ENCODE data around the gene OR11L1.

OR11L1 gene

DNA sequence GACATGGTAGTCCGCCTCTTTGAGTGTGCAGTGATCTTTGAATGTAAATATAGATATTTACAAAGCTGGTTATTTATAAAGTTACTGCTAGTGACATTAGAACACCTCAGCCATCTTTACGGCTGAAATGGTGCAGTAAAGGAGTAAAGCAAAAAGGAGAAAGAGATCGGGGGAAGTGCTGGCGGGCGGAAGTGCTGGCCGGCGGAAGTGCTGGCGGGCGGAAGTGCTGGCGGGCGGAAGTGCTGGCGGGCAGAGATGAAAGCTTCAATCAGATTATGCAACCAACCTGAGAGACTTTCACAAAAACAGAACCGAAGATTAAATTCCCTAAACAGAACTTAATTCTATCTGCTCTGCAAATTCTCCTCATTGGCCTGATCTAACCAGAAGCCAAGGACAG lies 16.3 kb downstream of the OR11L1 start:
- no peak for DNase-seq (ENCODE audit: extremely low spot score)
- ChIA-PET CTCF (no interaction called here), POLR2A (no interaction called here)
- TF ChIP-seq CTCF (IDR thresholded peaks at IDR 0.05; ENCODE audit: control extremely low read depth, extremely low read depth, low read depth, missing control alignments) = no peak

- ChIA-PET POLR2A (no interaction called here), CTCF (no interaction called here)
- no peak for TF ChIP-seq CTCF (IDR thresholded peaks at IDR 0.05; ENCODE audit: control extremely low read depth, extremely low read depth, low read depth, missing control alignments)
- no peak for DNase-seq (ENCODE audit: extremely low spot score)
These were observed 17.7 kb downstream of the OR11L1 start, which contains the start of gene OR14A16 for GRCh38 chr1:247824023-247824422. Gene OR14A16, minus strand, starts transcription at chr1:247824119. Its CDS starts 8,390 bp downstream, at chr1:247815729.

- no peak for DNase-seq (ENCODE audit: extremely low spot score)
- CTCF ChIA-PET = no interaction called here
- POLR2A ChIA-PET = no interaction called here
- no peak for TF ChIP-seq CTCF (IDR thresholded peaks at IDR 0.05; ENCODE audit: control extremely low read depth, extremely low read depth, low read depth, missing control alignments)
These were observed 19.6 kb downstream of the OR11L1 start for GRCh38 chr1:247822060-247822459.

DNA sequence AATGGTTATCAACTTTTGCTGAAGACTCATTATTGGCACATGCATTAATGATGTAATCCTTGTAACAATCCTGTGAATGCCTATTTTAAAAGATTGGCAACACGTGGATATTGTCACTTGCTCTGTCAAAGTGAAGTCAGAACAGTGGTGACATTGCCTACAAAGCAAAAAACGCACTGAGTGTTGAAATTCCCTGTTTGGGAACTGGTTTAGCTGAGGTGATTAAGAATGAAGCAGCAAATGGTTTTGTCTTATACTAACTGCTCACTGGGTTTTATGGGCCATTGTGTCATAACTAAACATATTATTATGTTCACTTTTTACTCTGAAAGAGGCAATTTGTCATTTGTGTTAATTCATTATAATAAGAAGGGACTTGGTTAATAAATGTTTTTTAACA lies 29.1 kb downstream of the OR11L1 start:
- ChIA-PET POLR2A (no interaction called here), CTCF (no interaction called here)
- TF ChIP-seq CTCF (IDR thresholded peaks at IDR 0.05; ENCODE audit: control extremely low read depth, extremely low read depth, low read depth, missing control alignments) = no peak
- DNase-seq (ENCODE audit: extremely low spot score) = no peak

GRCh38 chr1:247797518-247797917 lies 44.2 kb downstream of the OR11L1 start:
- CTCF ChIA-PET = no interaction called here
- no peak for DNase-seq (ENCODE audit: extremely low spot score)
- POLR2A ChIA-PET = no interaction called here
- no peak for TF ChIP-seq CTCF (IDR thresholded peaks at IDR 0.05; ENCODE audit: control extremely low read depth, extremely low read depth, low read depth, missing control alignments)

Measured in GM10248 (cell line).